ENCODE measurements around the gene PDE6A. TPM values are rescaled to one million over a fixed set of nuclear protein-coding genes. Genes with fewer than 3 reads are reported as not detected.

The PDE6A gene
- total and polyA plus RNA-seq, 2 of the 8 experiments (the other 6 are each of a cell fraction or from before 2014, with no cell fraction given): not detected

GRCh38 chr5:149894237-149894636 lies 50.4 kb downstream of the PDE6A start (continued):
- TF ChIP-seq CHD7 (IDR thresholded peaks at IDR 0.05; ENCODE audit: insufficient replicate concordance, low read length): no peak
- no peak for TF ChIP-seq USF2 (IDR thresholded peaks at IDR 0.05; ENCODE audit: low read length)
- no peak for TF ChIP-seq SAP30 (IDR thresholded peaks at IDR 0.05; ENCODE audit: insufficient read depth, insufficient replicate concordance, low read length)
- TF ChIP-seq CEBPB (IDR thresholded peaks at IDR 0.05; ENCODE audit: low read depth, low read length): no peak
- TF ChIP-seq KDM1A (IDR thresholded peaks at IDR 0.05; ENCODE audit: borderline replicate concordance, low read length): no peak
- TF ChIP-seq RBBP5 (IDR thresholded peaks at IDR 0.05; ENCODE audit: borderline replicate concordance, low read depth, low read length): no peak
- no peak for TF ChIP-seq SRF (IDR thresholded peaks at IDR 0.05; ENCODE audit: low read depth, low read length)
- no peak for TF ChIP-seq TEAD4 (IDR thresholded peaks at IDR 0.05; ENCODE audit: low read depth, low read length)
- TF ChIP-seq YY1 (IDR thresholded peaks at IDR 0.05; ENCODE audit: low read depth, low read length): no peak
- no peak for TF ChIP-seq JUND (IDR thresholded peaks at IDR 0.05; ENCODE audit: low read length)
- no peak for TF ChIP-seq NRF1 (IDR thresholded peaks at IDR 0.05; ENCODE audit: low read depth, low read length)
